H1 (cell line): ENCODE data around the gene SCAMP2. TPM values are rescaled to one million over a fixed set of nuclear protein-coding genes. Genes with fewer than 3 reads are reported as not detected.

Experiments used
- CTCF ChIA-PET: fragments of 300-600 bp; sonication (Branson Sonifier 250); formaldehyde crosslinking; loops from one replicate; lab custom pipeline; 2021; ENCODE audit not compliant: partially characterized antibody; lab: Charles Lee
- POLR2A ChIA-PET: fragments of 300-600 bp; sonication (Branson Sonifier 250); formaldehyde crosslinking; loops from one replicate; lab custom pipeline; 2021; ENCODE audit warnings: inconsistent platforms; ENCODE audit not compliant: partially characterized antibody; lab: Charles Lee
- DNase-seq, 2 experiments: peaks; one replicate each; pipeline versions ENCODE4 v3.0.0 to v3.0.0-alpha.2; 2010 to 2022; ENCODE audit warnings: low spot score in 2 of 2, low read depth in 1 of 2, mixed read lengths in 1 of 2
- FAIRE-seq: peaks from 2 replicates; lab custom pipeline; 2011; peaks lifted over from hg19 to GRCh38; lab: Jason Lieb, UNC
- H2AFZ ChIP-seq: 2 replicates; pipeline ENCODE4 v1.8.1; 2012; ENCODE audit warnings: low read length, inconsistent platforms
- H2AK5ac ChIP-seq: 2 replicates; pipeline ENCODE4 v1.6.1; 2013; ENCODE audit warnings: low read depth, low read length
- H2BK120ac ChIP-seq: replicated peaks from 2 replicates; pipeline ENCODE3; 2013; ENCODE audit warnings: low read depth, low read length, inconsistent platforms
- H2BK12ac ChIP-seq: 2 replicates; pipeline ENCODE4 v1.6.1; 2013; ENCODE audit warnings: low read depth, low read length
- H2BK15ac ChIP-seq: 2 replicates; pipeline ENCODE4 v1.6.1; 2013; ENCODE audit warnings: low read length
- H2BK20ac ChIP-seq: 2 replicates; pipeline ENCODE4 v1.6.1; 2013; ENCODE audit warnings: low read length
- H2BK5ac ChIP-seq: 2 replicates; pipeline ENCODE4 v1.6.1; 2013; ENCODE audit warnings: low read depth, low read length
- H3K14ac ChIP-seq: 2 replicates; pipeline ENCODE4 v1.6.1; 2013; ENCODE audit warnings: inconsistent platforms; ENCODE audit not compliant: insufficient read length
- H3K18ac ChIP-seq: 2 replicates; pipeline ENCODE4 v1.6.1; 2013; ENCODE audit warnings: low read length; ENCODE audit errors: extremely low read depth
- H3K23ac ChIP-seq: 2 replicates; pipeline ENCODE4 v1.6.1; 2013; ENCODE audit warnings: inconsistent platforms; ENCODE audit not compliant: insufficient read length
- H3K23me2 ChIP-seq: 2 replicates; pipeline ENCODE4 v1.6.1; 2013; ENCODE audit warnings: low read depth, low read length
- H3K27ac ChIP-seq: 2 replicates; pipeline ENCODE4 v1.6.1; 2011; ENCODE audit warnings: low read depth, low read length, inconsistent platforms
- H3K27me3 ChIP-seq, 4 experiments: replicated peaks in 1 of 4; 1 replicate in 1 of 4; 2 replicates in 3 of 4; pipeline versions ENCODE4 v1.6.1 to v1.8.1; 2011 to 2013; ENCODE audit warnings: low read length in 3 of 4, mild to moderate bottlenecking in 3 of 4, inconsistent platforms in 2 of 4, mixed read lengths in 2 of 4, moderate library complexity in 1 of 4; ENCODE audit not compliant: control insufficient read depth in 3 of 4, insufficient read depth in 3 of 4; ENCODE audit errors: extremely low read depth in 1 of 4
- H3K36me3 ChIP-seq, 4 experiments: 2 replicates each; pipeline versions ENCODE4 v1.6.1 to v1.8.1; 2011 to 2013; ENCODE audit warnings: mild to moderate bottlenecking in 4 of 4, low read length in 3 of 4, moderate library complexity in 2 of 4, control low read depth in 1 of 4, inconsistent platforms in 1 of 4; ENCODE audit not compliant: insufficient read depth in 4 of 4, control insufficient read depth in 2 of 4
- H3K4ac ChIP-seq: replicated peaks from 2 replicates; pipeline ENCODE3; 2013; ENCODE audit warnings: low read length, low read depth, mixed read lengths, inconsistent platforms; ENCODE audit not compliant: insufficient read length
- H3K4me1 ChIP-seq, 4 experiments: replicated peaks in 1 of 4; 1 replicate in 1 of 4; 2 replicates in 3 of 4; pipeline versions ENCODE4 v1.6.1 to v1.8.1; 2011 to 2013; ENCODE audit warnings: low read length in 3 of 4, inconsistent platforms in 2 of 4, mixed read lengths in 1 of 4; ENCODE audit not compliant: insufficient read depth in 4 of 4, control insufficient read depth in 3 of 4
- H3K4me2 ChIP-seq, 2 experiments: 2 replicates each; pipeline versions ENCODE4 v1.6.1 to v1.8.1; 2011 to 2013; ENCODE audit warnings: low read depth in 2 of 2, low read length in 2 of 2, control low read depth in 1 of 2, inconsistent platforms in 1 of 2, mild to moderate bottlenecking in 1 of 2; ENCODE audit not compliant: insufficient read depth in 1 of 2
- H3K4me3 ChIP-seq, 4 experiments: fragments of 200-600, 300-600 bp in 1 of 4; sonication (generic), shearing (Covaris generic), sonication (Bioruptor Twin) in 1 of 4; 2 replicates each; pipeline versions ENCODE4 v1.5.1 to v1.8.1; 2011 to 2016; ENCODE audit warnings: low read length in 4 of 4, low read depth in 3 of 4, control low read depth in 2 of 4, inconsistent platforms in 2 of 4, mild to moderate bottlenecking in 2 of 4, mixed read lengths in 1 of 4, moderate library complexity in 1 of 4; ENCODE audit not compliant: insufficient read depth in 2 of 4; ENCODE audit errors: extremely low read depth in 1 of 4
- H3K56ac ChIP-seq: replicated peaks from 2 replicates; pipeline ENCODE3; 2013; ENCODE audit warnings: low read depth, mild to moderate bottlenecking, mixed read lengths, low read length, inconsistent platforms; ENCODE audit not compliant: insufficient read length
- H3K79me1 ChIP-seq: 2 replicates; pipeline ENCODE4 v1.6.1; 2013; ENCODE audit warnings: low read depth, low read length, control low read depth
- H3K79me2 ChIP-seq, 2 experiments: 2 replicates each; pipeline versions ENCODE4 v1.6.1 to v1.8.1; 2012 to 2013; ENCODE audit warnings: low read length in 2 of 2, mild to moderate bottlenecking in 2 of 2, inconsistent platforms in 1 of 2; ENCODE audit not compliant: insufficient read depth in 2 of 2, control insufficient read depth in 1 of 2
- H3K9ac ChIP-seq, 4 experiments: replicated peaks in 1 of 4; 1 replicate in 1 of 4; 2 replicates in 3 of 4; pipeline versions ENCODE4 v1.6.1 to v1.8.1; 2011 to 2013; ENCODE audit warnings: low read depth in 3 of 4, low read length in 3 of 4, control low read depth in 2 of 4, mild to moderate bottlenecking in 2 of 4, moderate library complexity in 2 of 4, inconsistent platforms in 1 of 4; ENCODE audit errors: extremely low read depth in 1 of 4
- H3K9me3 ChIP-seq, 2 experiments: 2 replicates each; pipeline versions ENCODE4 v1.6.1 to v1.8.1; 2012 to 2013; ENCODE audit warnings: mild to moderate bottlenecking in 2 of 2, moderate library complexity in 2 of 2, control low read depth in 1 of 2, inconsistent platforms in 1 of 2, low read depth in 1 of 2, low read length in 1 of 2, mixed read lengths in 1 of 2; ENCODE audit not compliant: insufficient read depth in 2 of 2
- H4K20me1 ChIP-seq, 2 experiments: replicated peaks in 1 of 2; 2 replicates each; pipeline versions ENCODE3 to v1.8.1; 2011 to 2013; ENCODE audit warnings: inconsistent platforms in 2 of 2, low read length in 2 of 2, mild to moderate bottlenecking in 1 of 2; ENCODE audit not compliant: insufficient read depth in 2 of 2, control insufficient read depth in 1 of 2
- H4K5ac ChIP-seq: 2 replicates; pipeline ENCODE4 v1.6.1; 2013; ENCODE audit warnings: low read length, low read depth, mixed read lengths, inconsistent platforms; ENCODE audit not compliant: insufficient read length
- H4K8ac ChIP-seq: 2 replicates; pipeline ENCODE4 v1.8.0; 2013; ENCODE audit warnings: mild to moderate bottlenecking, moderate library complexity, low read length, inconsistent platforms; ENCODE audit not compliant: insufficient read depth; ENCODE audit errors: extremely low read depth
- H4K91ac ChIP-seq: replicated peaks from 2 replicates; pipeline ENCODE3; 2013; ENCODE audit warnings: low read length, mixed read lengths, inconsistent platforms; ENCODE audit not compliant: insufficient read length
- ATF2 ChIP-seq: IDR thresholded peaks from 2 replicates; pipeline ENCODE4 v1.6.1; 2012; ENCODE audit warnings: low read length, inconsistent platforms
- BCL11A ChIP-seq, 2 experiments: IDR thresholded peaks; one replicate each; pipeline ENCODE4 v1.6.1; 2011; ENCODE audit warnings: low read depth in 2 of 2, low read length in 2 of 2, mild to moderate bottlenecking in 2 of 2
- CTCF ChIP-seq, 3 experiments: IDR thresholded peaks; 1 replicate in 2 of 3; 2 replicates in 1 of 3; pipeline versions ENCODE4 v1.5.1 to v1.6.1; 2011; ENCODE audit warnings: low read length in 3 of 3, mild to moderate bottlenecking in 3 of 3, inconsistent platforms in 2 of 3, low read depth in 1 of 3, moderate library complexity in 1 of 3; ENCODE audit not compliant: insufficient read depth in 1 of 3; ENCODE audit errors: control extremely low read depth in 1 of 3
- GTF2F1 ChIP-seq: IDR thresholded peaks from 2 replicates; pipeline ENCODE4 v1.6.1; 2012; ENCODE audit warnings: low read depth, low read length, improper control_type of control experiment, borderline replicate concordance
- KDM4A ChIP-seq: IDR thresholded peaks from one replicate; pipeline ENCODE4 v1.7.1; 2012; ENCODE audit warnings: low read depth, mild to moderate bottlenecking, moderate library complexity, low read length, inconsistent platforms; ENCODE audit not compliant: severe bottlenecking
- KDM5A ChIP-seq: fragments of 200-600 bp; IDR thresholded peaks from 2 replicates; pipeline ENCODE4 v1.7.1; 2012; ENCODE audit warnings: mild to moderate bottlenecking, low read length, inconsistent platforms, mixed read lengths
- RAD21 ChIP-seq, 2 experiments: IDR thresholded peaks in 1 of 2; conservative IDR thresholded peaks in 1 of 2; 2 replicates each; pipeline ENCODE4 v1.6.1; 2011; ENCODE audit warnings: low read depth in 2 of 2, low read length in 2 of 2, improper control_type of control experiment in 1 of 2, inconsistent platforms in 1 of 2, mild to moderate bottlenecking in 1 of 2, moderate library complexity in 1 of 2
- TAF7 ChIP-seq: optimal IDR thresholded peaks from 2 replicates; pipeline ENCODE3; 2011; ENCODE audit warnings: low read depth, mild to moderate bottlenecking, inconsistent platforms, low read length, moderate library complexity, borderline replicate concordance
- WGBS, 2 experiments: shearing (Covaris generic) in 1 of 2; methylation state at CpG; one replicate each; pipeline versions ENCODE4 v1.1.6 to v1.1.7; 2013 to 2015; ENCODE audit warnings: low lambda C conversion rate in 2 of 2, mixed read lengths in 2 of 2, inconsistent platforms in 1 of 2, low coverage in 1 of 2, missing lambda C conversion rate in 1 of 2; ENCODE audit not compliant: insufficient replicate concordance in 2 of 2, insufficient coverage in 1 of 2, insufficient read length in 1 of 2; ENCODE audit errors: extremely low coverage in 1 of 2, missing lambda C conversion rate in 1 of 2; 5-methylcytosine and 5-hydroxymethylcytosine counted together
- polyA plus RNA-seq, 7 experiments: library from polyadenylated mRNA; depleted of rRNA in 3 of 7; stranded (reverse) in 5 of 7; unstranded in 2 of 7; fragments of >200 nt in 5 of 7; fragments of 200-250 nt in 2 of 7; gene quantifications; 1 replicate in 5 of 7; 2 replicates in 1 of 7; 4 replicates in 1 of 7; pipeline versions ENCODE4 v1.2.1 to v1.2.3, GENCODE V29; 2011 to 2013; ENCODE audit warnings: missing spikeins in 2 of 7, mixed read lengths in 2 of 7
- total RNA-seq: library from RNA; stranded (reverse); fragmentation: NEBNext Ultra II Directional; extraction: Animal tissue kit (Norgen Biotek cat#: 25700); gene quantifications from 2 replicates; pipeline ENCODE4 v1.2.1, GENCODE V29; 2021

Gene SCAMP2
- total and polyA plus RNA-seq, 2 of the 8 experiments (the other 6 are each of a cell fraction or from before 2014, with no cell fraction given), result 41.7 to 131 TPM

GRCh38 chr15:74917676-74918075 lies 44.5 kb upstream of the SCAMP2 start:
- ChIA-PET POLR2A (interaction anchor here (1.0 to 10.9 kb wide), 3 partner anchors 12 to 21 kb away, joined by 4 to 84 read pairs (median 19); partner anchors contain the start of genes COX5A and FAM219B), CTCF (interaction anchor here (1.1 to 2.3 kb wide), 4 partner anchors 15 to 74 kb away, joined by 4 to 8 read pairs (median 7); no protein-coding TSS in a partner anchor)
- H3K36me3 ChIP-seq, result peaks cover 22 to 79% (median 50%) of the 10 kb centered on the region in 4 experiments
- TF ChIP-seq KDM4A, result no peak
- no peak for TF ChIP-seq KDM5A
- TF ChIP-seq ATF2, result no peak
- TF ChIP-seq TAF7, result no peak
- no peak for TF ChIP-seq CTCF (IDR thresholded peaks at IDR 0.05; ENCODE audit: control extremely low read depth in 1 of 3, insufficient read depth in 1 of 3, low read depth in 1 of 3, low read length in 3 of 3)
- TF ChIP-seq RAD21 (IDR thresholded peaks at IDR 0.05 in 1 of 2, conservative IDR thresholded peaks at IDR 0.05 in 1 of 2; ENCODE audit: low read depth in 2 of 2, low read length in 2 of 2), result no peak
- TF ChIP-seq GTF2F1, result no peak
- TF ChIP-seq BCL11A (IDR thresholded peaks at IDR 0.05; ENCODE audit: low read depth in 2 of 2, low read length in 2 of 2), result no peak

More at GRCh38 chr15:74917676-74918075, 44.5 kb upstream of the SCAMP2 start:
- no peak for FAIRE-seq
- no peak overlapping the region for H4K8ac ChIP-seq
- no peak overlapping the region for H2BK120ac ChIP-seq
- H3K9me3 ChIP-seq, result no peaks in the 10 kb centered on the region
- H4K91ac ChIP-seq, result no peak overlapping the region
- H3K23ac ChIP-seq, result no peak overlapping the region
- H2BK15ac ChIP-seq, result no peak overlapping the region
- no peak overlapping the region for H2BK12ac ChIP-seq
- no peak overlapping the region for H3K4me3 ChIP-seq
- no peak overlapping the region for H4K5ac ChIP-seq
- no peaks in the 10 kb centered on the region for H3K4me1 ChIP-seq
- no peaks in the 10 kb centered on the region for H3K23me2 ChIP-seq
- H2AK5ac ChIP-seq, result no peak overlapping the region
- no peak overlapping the region for H3K4me2 ChIP-seq
- H3K79me2 ChIP-seq, result no peaks in the 10 kb centered on the region
- H3K27me3 ChIP-seq, result no peaks in the 10 kb centered on the region
- peaks cover 0 to 4% of the 10 kb centered on the region in 2 experiments for H4K20me1 ChIP-seq
- DNase-seq, result no peak
- no peak overlapping the region for H3K18ac ChIP-seq
- no peak overlapping the region for H2BK20ac ChIP-seq
- H3K56ac ChIP-seq, result no peak overlapping the region
- WGBS, 2 experiments, result 93% methylated on average over 6 of the region's 6 CpGs; no CpG with 5 or more reads in 1 of the 2 experiments
- H3K14ac ChIP-seq, result no peak overlapping the region
- H3K4ac ChIP-seq, result no peak overlapping the region
- no peak overlapping the region for H2BK5ac ChIP-seq
- no peak overlapping the region for H3K9ac ChIP-seq
- H3K27ac ChIP-seq, result no peak overlapping the region
- H2AFZ ChIP-seq, result no peak overlapping the region
- H3K79me1 ChIP-seq, result no peaks in the 10 kb centered on the region
